Loucy (cell line): ENCODE data around the gene NSUN2.

ENCODE experiments used
- H2AFZ ChIP-seq: fragments of 200-600 bp; sonication (generic); 2 replicates; pipeline ENCODE4 v1.6.0; 2016; ENCODE audit warnings: antibody characterized with exemption, mild to moderate bottlenecking, low read length, moderate library complexity
- H3F3A ChIP-seq: fragments of 200-600 bp; 2 replicates; pipeline ENCODE4 v1.6.0; 2016; ENCODE audit warnings: antibody characterized with exemption, low read depth, mild to moderate bottlenecking
- H3K27me3 ChIP-seq: fragments of 200-600 bp; sonication (generic); 2 replicates; pipeline ENCODE4 v1.6.1; 2014; ENCODE audit warnings: low read length, mild to moderate bottlenecking; ENCODE audit not compliant: insufficient read depth, poor library complexity, severe bottlenecking
- H3K36me3 ChIP-seq: fragments of 200-600 bp; sonication (generic); 2 replicates; pipeline ENCODE4 v1.6.1; 2016; ENCODE audit warnings: low read length; ENCODE audit not compliant: insufficient read depth
- H3K4me1 ChIP-seq: fragments of 200-600 bp; sonication (generic); 2 replicates; pipeline ENCODE4 v1.5.1; 2014; ENCODE audit warnings: low read length, mild to moderate bottlenecking; ENCODE audit not compliant: insufficient read depth, poor library complexity, severe bottlenecking
- H3K4me2 ChIP-seq: fragments of 200-600 bp; sonication (generic); 2 replicates; pipeline ENCODE4 v1.6.0; 2014; ENCODE audit warnings: antibody characterized with exemption, low read length, low read depth, mild to moderate bottlenecking; ENCODE audit not compliant: poor library complexity, severe bottlenecking
- H3K4me3 ChIP-seq: fragments of 200-600 bp; sonication (generic); 2 replicates; pipeline ENCODE4 v1.5.1; 2014; ENCODE audit warnings: low read length, mild to moderate bottlenecking, mixed read lengths; ENCODE audit not compliant: poor library complexity, severe bottlenecking
- H3K79me2 ChIP-seq: fragments of 200-600 bp; sonication (generic); 2 replicates; pipeline ENCODE4 v1.6.1; 2014; ENCODE audit warnings: low read length; ENCODE audit not compliant: insufficient read depth
- H3K9ac ChIP-seq: fragments of 200-600 bp; sonication (generic); 2 replicates; pipeline ENCODE4 v1.6.0; 2014; ENCODE audit warnings: mild to moderate bottlenecking, low read depth, low read length, moderate library complexity; ENCODE audit not compliant: poor library complexity, severe bottlenecking
- H3K9me2 ChIP-seq: fragments of 200-600 bp; sonication (generic); replicated peaks from 2 replicates; pipeline ENCODE4 v1.6.1; 2016; ENCODE audit warnings: low read depth, low read length, mixed read lengths
- H3K9me3 ChIP-seq: fragments of 200-600 bp; sonication (generic); 2 replicates; pipeline ENCODE4 v1.6.1; 2014; ENCODE audit warnings: mild to moderate bottlenecking, antibody characterized with exemption, low read length, low read depth; ENCODE audit not compliant: insufficient read depth
- H4K20me1 ChIP-seq: fragments of 200-600 bp; sonication (generic); 2 replicates; pipeline ENCODE4 v1.6.0; 2014; ENCODE audit warnings: antibody characterized with exemption, low read length, mild to moderate bottlenecking; ENCODE audit not compliant: insufficient read depth, poor library complexity, severe bottlenecking
- EZH2phosphoT487 ChIP-seq: fragments of 200-600 bp; IDR thresholded peaks from 2 replicates; pipeline ENCODE4 v1.6.1; 2018; ENCODE audit warnings: antibody characterized with exemption, mild to moderate bottlenecking, moderate library complexity, borderline replicate concordance
- TF ChIP-seq, protein P1 (sequence below): fragments of 200-600 bp; sonication (generic); conservative IDR thresholded peaks from 2 replicates; pipeline ENCODE4 v1.5.1; 2014; ENCODE audit warnings: mild to moderate bottlenecking, antibody characterized with exemption, low read length

NSUN2 gene

DNA sequence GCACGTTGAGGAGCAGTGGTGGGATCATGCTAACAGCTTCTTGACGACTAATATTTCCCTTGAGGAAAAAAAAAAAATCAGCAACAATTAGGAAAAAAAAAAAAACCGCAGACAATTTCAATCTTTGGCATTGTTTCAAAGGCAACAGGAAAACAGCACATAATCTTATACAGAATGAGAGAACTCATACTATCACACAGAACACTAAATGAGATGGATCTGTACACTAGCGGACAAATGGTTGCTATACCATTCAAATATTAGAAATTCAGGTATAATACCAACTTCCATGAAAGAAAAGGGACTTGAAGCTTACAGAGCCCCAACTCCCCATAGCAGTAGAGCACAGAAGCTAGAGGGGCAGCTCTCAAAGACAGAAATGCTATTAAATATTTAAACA is 9.6 kb downstream of the NSUN2 start:
- Histone ChIP-seq H3K79me2 (peaks cover 56% of the 10 kb centered on the region), H2AFZ (no peak overlapping the region), H3K4me2 (no peak overlapping the region), H4K20me1 (peaks cover 26% of the 10 kb centered on the region), H3K9me3 (no peaks in the 10 kb centered on the region), H3K27me3 (no peaks in the 10 kb centered on the region), H3K4me3 (no peak overlapping the region), H3K9ac (no peak overlapping the region), H3K4me1 (no peaks in the 10 kb centered on the region), H3K36me3 (peaks cover 70% of the 10 kb centered on the region), H3K9me2 (no peaks in the 10 kb centered on the region), H3F3A (no peaks in the 10 kb centered on the region)
- TF ChIP-seq EZH2phosphoT487: no peak
- TF ChIP-seq, protein P1, sequence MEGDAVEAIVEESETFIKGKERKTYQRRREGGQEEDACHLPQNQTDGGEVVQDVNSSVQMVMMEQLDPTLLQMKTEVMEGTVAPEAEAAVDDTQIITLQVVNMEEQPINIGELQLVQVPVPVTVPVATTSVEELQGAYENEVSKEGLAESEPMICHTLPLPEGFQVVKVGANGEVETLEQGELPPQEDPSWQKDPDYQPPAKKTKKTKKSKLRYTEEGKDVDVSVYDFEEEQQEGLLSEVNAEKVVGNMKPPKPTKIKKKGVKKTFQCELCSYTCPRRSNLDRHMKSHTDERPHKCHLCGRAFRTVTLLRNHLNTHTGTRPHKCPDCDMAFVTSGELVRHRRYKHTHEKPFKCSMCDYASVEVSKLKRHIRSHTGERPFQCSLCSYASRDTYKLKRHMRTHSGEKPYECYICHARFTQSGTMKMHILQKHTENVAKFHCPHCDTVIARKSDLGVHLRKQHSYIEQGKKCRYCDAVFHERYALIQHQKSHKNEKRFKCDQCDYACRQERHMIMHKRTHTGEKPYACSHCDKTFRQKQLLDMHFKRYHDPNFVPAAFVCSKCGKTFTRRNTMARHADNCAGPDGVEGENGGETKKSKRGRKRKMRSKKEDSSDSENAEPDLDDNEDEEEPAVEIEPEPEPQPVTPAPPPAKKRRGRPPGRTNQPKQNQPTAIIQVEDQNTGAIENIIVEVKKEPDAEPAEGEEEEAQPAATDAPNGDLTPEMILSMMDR: no peak

DNA sequence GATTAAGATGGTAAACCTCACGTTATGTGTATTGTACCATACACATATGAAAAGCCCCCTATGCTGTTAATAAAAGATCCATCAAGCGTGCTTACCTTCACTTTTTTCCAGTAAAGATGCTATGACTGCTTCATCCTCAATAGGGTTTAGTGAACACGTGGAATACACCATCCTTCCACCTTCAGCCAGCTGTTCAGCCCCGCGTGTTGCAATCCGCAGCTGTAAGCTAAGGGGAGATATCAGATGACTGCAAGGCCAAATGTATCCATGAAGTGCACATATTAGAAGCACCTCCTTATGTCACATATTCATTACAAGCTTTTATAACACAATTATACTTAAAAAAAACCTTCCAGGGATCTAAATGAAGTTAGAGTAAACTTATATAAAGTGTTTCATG is 16.2 kb downstream of the NSUN2 start:
- Histone ChIP-seq H3K9me3 (no peaks in the 10 kb centered on the region), H3K4me1 (no peaks in the 10 kb centered on the region), H3F3A (no peaks in the 10 kb centered on the region), H3K9me2 (no peaks in the 10 kb centered on the region), H3K27me3 (no peaks in the 10 kb centered on the region), H3K4me2 (no peak overlapping the region), H3K36me3 (peaks cover 94% of the 10 kb centered on the region), H3K79me2 (peaks cover 44% of the 10 kb centered on the region), H3K9ac (no peak overlapping the region), H3K4me3 (no peak overlapping the region), H2AFZ (no peak overlapping the region), H4K20me1 (peaks cover 15% of the 10 kb centered on the region)
- TF ChIP-seq EZH2phosphoT487: no peak
- TF ChIP-seq, protein P1: no peak

DNA sequence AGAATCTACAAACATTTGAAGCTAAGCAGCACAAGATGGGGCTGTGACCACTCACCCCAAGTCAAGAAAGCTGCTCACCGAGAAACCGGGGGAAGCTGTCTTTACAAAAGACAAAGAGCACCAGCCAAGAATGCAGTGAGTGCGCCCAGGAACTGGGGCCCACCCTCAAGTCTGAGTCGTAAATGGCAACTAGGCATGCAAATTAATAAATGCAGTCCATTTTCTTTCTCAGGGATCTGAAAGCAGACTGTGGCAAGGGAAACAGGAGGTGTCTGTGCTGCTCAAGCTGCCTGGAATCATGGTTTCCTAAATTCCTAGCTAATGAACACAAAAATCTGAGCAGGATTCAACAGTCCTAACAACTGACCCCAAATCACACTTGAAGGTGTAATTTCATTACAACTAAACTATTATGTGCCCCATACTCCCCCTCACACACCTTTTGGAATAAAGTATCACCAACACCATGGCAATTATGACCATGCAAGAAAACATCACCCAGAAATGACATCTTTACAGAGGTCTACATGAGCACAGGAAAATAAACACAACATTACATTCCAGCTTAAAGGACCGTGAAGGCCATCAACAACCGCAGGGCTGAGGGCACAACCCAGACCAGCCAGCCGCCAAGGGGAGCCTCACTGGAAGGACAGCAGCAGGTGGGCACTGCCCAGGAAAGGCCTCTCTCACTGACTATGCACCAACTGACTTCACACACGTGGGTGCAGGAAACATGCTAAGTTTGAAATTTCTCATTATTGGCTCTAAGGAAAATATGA is 17.6 kb downstream of the NSUN2 start:
- H3K4me1 ChIP-seq: no peaks in the 10 kb centered on the region
- no peak overlapping the region for H3K9ac ChIP-seq
- no peak overlapping the region for H3K4me2 ChIP-seq
- H2AFZ ChIP-seq: no peak overlapping the region
- no peaks in the 10 kb centered on the region for H3F3A ChIP-seq
- no peak overlapping the region for H3K4me3 ChIP-seq
- H3K27me3 ChIP-seq: no peaks in the 10 kb centered on the region
- H3K9me2 ChIP-seq: no peaks in the 10 kb centered on the region
- TF ChIP-seq EZH2phosphoT487: no peak
- TF ChIP-seq, protein P1: no peak
- H3K79me2 ChIP-seq: peaks cover 43% of the 10 kb centered on the region
- peaks cover 15% of the 10 kb centered on the region for H4K20me1 ChIP-seq
- H3K9me3 ChIP-seq: no peaks in the 10 kb centered on the region
- peaks cover 97% of the 10 kb centered on the region for H3K36me3 ChIP-seq
